NCI-H82 treated with DMSO at 0.1 percent for 48 hours (cell line): Measurements from ENCODE around the gene CCNK.

Source experiments
- DNase-seq: peaks from one replicate; lab custom pipeline; 2025; ENCODE audit not compliant: unreplicated experiment; lab: John Stamatoyannopoulos, UW

Gene CCNK

DNA sequence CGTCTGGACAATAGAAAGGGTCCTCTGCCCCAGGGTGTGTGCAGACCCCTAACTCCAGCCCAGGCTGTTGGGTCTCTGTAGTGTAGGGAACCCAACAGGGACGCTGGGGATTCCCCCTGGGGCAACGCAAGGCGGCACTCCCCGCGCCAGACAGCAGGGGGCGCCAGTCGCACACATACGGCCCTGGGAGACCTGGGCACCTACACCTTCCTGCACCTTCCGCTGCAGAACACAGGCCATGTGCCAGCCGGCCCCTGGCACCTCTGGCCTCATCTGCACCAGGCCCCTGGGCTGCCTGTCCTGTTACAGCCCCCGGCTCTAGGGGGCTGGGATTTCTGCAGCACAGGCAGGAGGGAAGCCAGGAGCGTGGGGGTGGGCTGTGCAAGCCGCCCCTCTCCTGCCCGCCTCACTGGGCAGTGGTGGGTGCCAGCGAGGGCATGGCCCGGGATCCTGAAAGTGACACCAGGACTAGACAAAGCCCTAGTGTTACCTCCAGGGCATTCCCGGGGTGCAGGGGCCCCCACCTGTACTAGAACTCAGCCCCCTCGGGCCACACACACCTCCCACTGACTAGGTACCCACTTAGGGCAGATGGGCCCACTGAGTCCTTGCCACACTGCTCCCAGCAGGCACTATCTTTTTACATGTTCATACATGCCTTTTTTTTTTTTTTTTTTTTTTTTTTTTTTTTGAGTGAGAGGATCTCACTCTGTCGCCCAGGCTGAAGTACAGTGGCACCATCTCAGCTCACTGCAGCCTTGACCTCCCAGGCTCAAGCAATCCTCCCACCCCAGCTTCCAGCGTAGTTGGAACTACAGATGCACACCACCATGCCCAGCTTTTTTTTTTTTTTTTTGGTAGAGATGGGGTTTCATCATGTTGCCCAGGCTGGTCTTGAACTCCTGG lies 37.5 kb downstream of the CCNK start:
- DNase-seq: no peak

DNA sequence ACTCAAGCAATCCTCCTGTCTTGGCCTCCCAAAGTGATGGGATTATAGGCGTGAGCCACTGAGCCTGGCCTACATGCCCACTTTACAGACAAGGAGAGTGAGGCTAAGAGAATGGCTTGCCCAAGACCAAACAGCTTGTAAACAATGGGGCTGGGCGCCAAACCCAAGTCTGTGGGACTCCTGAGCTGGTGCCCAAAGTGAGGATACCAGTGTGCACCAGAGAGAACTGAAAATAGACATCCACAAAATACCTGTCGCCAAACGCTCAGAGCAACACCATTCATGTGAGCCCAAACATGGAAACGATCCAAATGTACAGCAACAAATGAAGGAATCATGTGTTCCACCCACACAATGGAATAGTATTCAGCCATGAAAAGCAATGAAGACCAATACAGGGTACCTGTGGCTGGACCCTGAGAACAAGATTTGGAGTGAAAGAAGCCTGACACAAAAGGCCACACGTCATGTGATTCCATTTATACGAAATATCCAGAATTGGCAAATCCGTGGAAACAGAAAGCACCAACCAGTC lies 38.2 kb downstream of the CCNK start:
- DNase-seq: no peak

- DNase-seq: no peak
These were observed 38.8 kb downstream of the CCNK start for GRCh38 chr14:99519931-99520421.

- DNase-seq: no peak
These were observed 39.4 kb downstream of the CCNK start for GRCh38 chr14:99520571-99521081.

GRCh38 chr14:99521176-99522024 lies 40.2 kb downstream of the CCNK start:
- no peak for DNase-seq

GRCh38 chr14:99522025-99522401 lies 40.8 kb downstream of the CCNK start:
- no peak for DNase-seq

DNA sequence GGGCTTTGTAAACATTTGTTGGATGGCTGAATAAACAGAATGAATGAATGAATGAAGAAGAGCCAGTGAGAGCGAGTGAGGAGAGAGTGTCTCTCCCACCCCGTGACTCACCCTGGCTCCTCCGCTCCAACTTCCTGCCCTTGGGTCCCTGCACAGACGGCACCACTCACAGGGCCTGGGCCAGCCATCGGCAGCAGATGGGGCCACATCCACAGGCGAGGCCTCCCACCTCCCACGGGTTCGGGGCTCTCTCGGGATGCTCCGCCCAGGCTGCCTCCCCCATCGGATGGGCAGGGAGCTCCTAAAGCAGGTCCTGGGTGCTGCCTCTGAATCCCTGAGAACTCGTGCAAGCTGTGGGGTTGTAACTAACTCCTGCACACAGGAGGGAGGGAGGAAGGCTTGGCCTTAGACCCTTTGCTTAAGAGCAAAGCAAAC lies 41.3 kb downstream of the CCNK start:
- DNase-seq: no peak

GRCh38 chr14:99522934-99523703 lies 41.9 kb downstream of the CCNK start:
- DNase-seq: no peak

DNA sequence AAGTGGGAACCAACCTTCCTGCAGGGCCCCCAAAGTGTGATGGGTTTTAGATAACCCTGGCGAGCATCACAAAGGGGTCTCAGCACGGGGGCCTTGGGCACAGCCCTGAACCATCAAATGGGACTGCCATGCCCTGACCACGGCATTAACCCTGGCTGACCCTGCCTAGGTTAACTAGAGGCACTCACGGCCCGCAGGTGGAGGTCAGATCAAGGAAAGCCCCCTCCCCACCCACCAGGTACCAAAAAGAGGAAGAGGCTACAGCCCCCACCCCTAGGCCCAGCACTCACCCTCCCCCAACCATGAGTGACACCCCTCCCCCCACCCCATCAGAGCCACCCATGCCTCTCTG lies 42.5 kb downstream of the CCNK start:
- no peak for DNase-seq

DNA sequence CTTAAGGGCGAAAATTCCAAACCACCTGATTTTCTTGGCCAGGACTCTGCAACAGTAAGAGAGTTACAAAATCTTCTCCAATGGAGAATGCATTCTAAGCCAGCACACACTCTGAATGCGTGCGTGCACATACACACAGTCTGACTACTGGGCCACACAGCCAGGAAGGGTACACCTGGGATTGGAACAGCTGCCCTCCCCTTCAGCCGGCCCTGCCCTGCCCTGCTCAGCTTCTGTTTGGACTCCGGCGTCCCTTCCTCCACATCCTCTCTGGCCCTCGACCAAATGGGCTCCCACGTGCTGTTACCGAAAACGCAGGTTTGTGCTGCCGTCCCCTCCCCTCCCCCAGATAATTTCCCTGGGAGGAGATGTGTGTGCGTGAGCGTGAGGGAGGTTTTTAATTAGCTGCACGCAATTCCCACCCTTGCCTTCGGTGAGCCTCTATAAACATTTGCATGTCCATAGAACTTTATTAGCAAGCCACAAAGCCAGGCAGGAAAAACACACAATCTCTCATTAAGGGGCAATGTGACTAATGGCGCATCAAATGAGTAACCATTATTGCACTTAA lies 43.0 kb downstream of the CCNK start:
- DNase-seq: no peak

- peak; percentile 28 for DNase-seq
These were observed 43.8 kb downstream of the CCNK start for GRCh38 chr14:99524804-99525698.

GRCh38 chr14:99525699-99526080 lies 44.5 kb downstream of the CCNK start:
- DNase-seq: no peak

DNA sequence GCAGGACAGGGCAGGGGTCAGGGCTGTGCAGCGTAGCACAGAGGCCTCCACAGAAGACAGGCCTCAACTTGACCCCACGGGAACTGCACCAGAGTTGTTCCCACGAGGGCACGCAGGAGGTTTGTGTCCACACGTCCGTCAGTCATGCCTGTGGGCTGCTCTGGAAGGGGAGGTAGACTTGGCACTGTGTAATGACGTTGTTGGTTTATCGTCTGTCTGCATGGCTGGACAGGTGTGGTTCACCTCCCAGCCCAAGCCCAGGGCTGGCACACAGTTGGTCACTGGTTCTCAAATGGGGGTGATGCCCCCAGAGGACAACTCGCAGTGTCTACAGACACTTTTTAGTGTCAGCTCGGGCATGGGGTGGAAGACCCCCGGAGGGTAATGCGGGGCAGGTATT lies 45.8 kb downstream of the CCNK start:
- DNase-seq: no peak

GRCh38 chr14:99527427-99528076 lies 46.3 kb downstream of the CCNK start:
- DNase-seq: no peak

- DNase-seq: no peak
These were observed 48.7 kb downstream of the CCNK start for GRCh38 chr14:99529899-99530298.

DNA sequence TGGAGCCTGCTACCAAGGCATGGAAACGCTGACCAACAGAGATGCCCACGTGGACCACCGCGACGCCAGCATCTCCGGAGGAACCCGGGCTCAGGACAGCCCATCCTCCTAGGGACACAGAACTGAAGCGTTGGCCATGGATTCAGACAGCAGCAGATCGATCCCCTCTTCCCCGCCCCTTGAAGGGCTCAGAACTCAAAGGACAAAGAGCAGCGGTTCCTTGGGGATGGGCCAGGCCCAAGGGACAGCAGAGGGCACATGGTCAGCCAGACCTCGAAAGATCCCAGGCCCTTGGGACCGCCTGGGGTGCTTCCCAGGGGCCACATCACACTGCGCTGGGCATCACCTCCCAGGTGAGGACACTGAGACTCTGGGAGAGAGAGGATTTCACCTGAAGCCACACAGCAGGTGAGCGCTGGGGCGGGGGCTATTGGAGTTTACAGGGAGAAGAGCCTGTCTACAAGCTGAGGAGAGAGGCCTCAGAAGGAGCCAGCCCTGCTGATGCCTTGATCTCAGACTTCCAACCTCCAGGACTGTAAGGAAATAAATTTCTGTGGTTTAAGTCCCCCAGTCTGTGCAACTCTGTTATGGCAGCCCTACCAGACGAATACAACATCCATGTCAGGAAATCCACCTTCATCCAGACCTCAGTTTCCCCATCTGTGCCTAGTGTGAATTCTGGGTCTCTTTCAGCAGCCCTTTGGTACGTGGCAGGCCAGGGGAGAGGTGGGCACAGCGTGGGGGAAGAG lies 49.4 kb downstream of the CCNK start:
- no peak for DNase-seq

- DNase-seq: no peak
These were observed 50.3 kb downstream of the CCNK start for GRCh38 chr14:99531251-99532096.
